Liver (tissue), 9 donors: ENCODE data around the gene ST3GAL4. TPM values are rescaled to one million over a fixed set of nuclear protein-coding genes. Genes with fewer than 3 reads are reported as not detected.

Experiments
- DNase-seq: peaks from one replicate; pipeline ENCODE4 v3.0.0-alpha.2; 2017; ENCODE audit warnings: low spot score
- H3K27ac ChIP-seq, 2 donors: one replicate each; pipeline ENCODE4 v1.7.0; 2013; ENCODE audit warnings: inconsistent platforms in 2 of 2, low read length in 2 of 2, control low read depth in 1 of 2, low read depth in 1 of 2, mild to moderate bottlenecking in 1 of 2
- H3K27me3 ChIP-seq, 4 donors: one replicate each; pipeline versions ENCODE4 v1.6.1 to v1.7.0; 2013; ENCODE audit warnings: low read length in 3 of 4, inconsistent platforms in 1 of 4, mild to moderate bottlenecking in 1 of 4, moderate library complexity in 1 of 4; ENCODE audit not compliant: control insufficient read depth in 4 of 4, insufficient read depth in 4 of 4
- H3K36me3 ChIP-seq, 4 donors: one replicate each; pipeline versions ENCODE4 v1.6.1 to v1.7.0; 2013; ENCODE audit warnings: low read length in 3 of 4, mild to moderate bottlenecking in 3 of 4, low read depth in 1 of 4, moderate library complexity in 1 of 4; ENCODE audit not compliant: control insufficient read depth in 4 of 4, insufficient read depth in 3 of 4
- H3K4me1 ChIP-seq, 4 donors: one replicate each; pipeline versions ENCODE4 v1.6.1 to v1.7.0; 2013; ENCODE audit warnings: low read length in 3 of 4, mild to moderate bottlenecking in 3 of 4, moderate library complexity in 1 of 4; ENCODE audit not compliant: control insufficient read depth in 4 of 4, insufficient read depth in 4 of 4
- H3K4me3 ChIP-seq, 3 donors: one replicate each; pipeline versions ENCODE4 v1.6.1 to v1.7.0; 2013; ENCODE audit warnings: low read length in 3 of 3, control low read depth in 1 of 3, low read depth in 1 of 3, mild to moderate bottlenecking in 1 of 3
- H3K9ac ChIP-seq, 2 donors: one replicate each; pipeline ENCODE4 v1.7.0; 2013; ENCODE audit warnings: low read length in 2 of 2, mild to moderate bottlenecking in 2 of 2, moderate library complexity in 2 of 2, control low read depth in 1 of 2, low read depth in 1 of 2
- H3K9me3 ChIP-seq, 4 donors: one replicate each; pipeline versions ENCODE4 v1.6.1 to v1.7.0; 2013; ENCODE audit warnings: low read length in 3 of 4; ENCODE audit not compliant: control insufficient read depth in 4 of 4
- ATF3 ChIP-seq: IDR thresholded peaks from 2 replicates; pipeline ENCODE4 v1.6.1; 2016; ENCODE audit warnings: antibody characterized with exemption
- CTCF ChIP-seq: fragments of 150-350 bp; IDR thresholded peaks from 2 replicates; pipeline ENCODE4 v1.5.1; 2017; ENCODE audit warnings: improper control_type of control experiment, low read depth, low read length; ENCODE audit not compliant: missing input control
- EGR1 ChIP-seq, 2 donors: IDR thresholded peaks; 2 replicates each; pipeline ENCODE4 v1.6.1; 2016 to 2018; ENCODE audit warnings: antibody characterized with exemption in 2 of 2, low read depth in 2 of 2
- FOXA1 ChIP-seq: IDR thresholded peaks from 2 replicates; pipeline ENCODE4 v1.6.1; 2016; ENCODE audit warnings: antibody characterized with exemption
- FOXA2 ChIP-seq: IDR thresholded peaks from 2 replicates; pipeline ENCODE4 v1.6.1; 2016; ENCODE audit warnings: antibody characterized with exemption
- GABPA ChIP-seq, 2 donors: IDR thresholded peaks in 1 of 2; conservative IDR thresholded peaks in 1 of 2; 2 replicates each; pipeline ENCODE4 v1.6.1; 2016; ENCODE audit warnings: antibody characterized with exemption in 2 of 2, mild to moderate bottlenecking in 1 of 2, moderate library complexity in 1 of 2
- HNF4A ChIP-seq, 2 donors: conservative IDR thresholded peaks; 2 replicates each; pipeline ENCODE4 v1.6.1; 2016; ENCODE audit warnings: antibody characterized with exemption in 2 of 2, mild to moderate bottlenecking in 2 of 2
- HNF4G ChIP-seq: IDR thresholded peaks from 2 replicates; pipeline ENCODE4 v1.6.1; 2016; ENCODE audit warnings: antibody characterized with exemption
- MAX ChIP-seq: IDR thresholded peaks from 2 replicates; pipeline ENCODE4 v1.6.1; 2016; ENCODE audit warnings: antibody characterized with exemption
- RAD21 ChIP-seq, 2 donors: IDR thresholded peaks; 2 replicates each; pipeline ENCODE4 v1.6.1; 2016; ENCODE audit warnings: antibody characterized with exemption in 2 of 2, mild to moderate bottlenecking in 2 of 2
- REST ChIP-seq: IDR thresholded peaks from 2 replicates; pipeline ENCODE4 v1.6.1; 2016; ENCODE audit warnings: antibody characterized with exemption, mild to moderate bottlenecking
- RXRA ChIP-seq, 2 donors: IDR thresholded peaks; 2 replicates each; pipeline ENCODE4 v1.6.1; 2017 to 2018; ENCODE audit warnings: antibody characterized with exemption in 2 of 2, mild to moderate bottlenecking in 1 of 2
- TAF1 ChIP-seq: conservative IDR thresholded peaks from 2 replicates; pipeline ENCODE4 v1.6.1; 2016; ENCODE audit warnings: antibody characterized with exemption, mild to moderate bottlenecking
- YY1 ChIP-seq: IDR thresholded peaks from 2 replicates; pipeline ENCODE4 v1.6.1; 2016; ENCODE audit warnings: antibody characterized with exemption, mild to moderate bottlenecking
- ZBTB33 ChIP-seq: IDR thresholded peaks from 2 replicates; pipeline ENCODE4 v1.6.1; 2016; ENCODE audit warnings: antibody characterized with exemption
- WGBS: extraction: QIAGEN DNeasy Blood & Tissue Kit; methylation state at CpG from one replicate; pipeline ENCODE4 v1.1.7; 2013; 5-methylcytosine and 5-hydroxymethylcytosine counted together
- polyA plus RNA-seq, 2 donors: library from polyadenylated mRNA; stranded (reverse) in 1 of 2; unstranded in 1 of 2; fragments of 200-250 nt in 1 of 2; fragments of >200 nt in 1 of 2; fragmentation: Nextera tagmentation in 1 of 2; extraction: Ambion mirVana in 1 of 2; gene quantifications; one replicate each; pipeline versions ENCODE4 v1.2.1 to v1.2.3, GENCODE V29; 2013 to 2015
- total RNA-seq, 2 donors: library from RNA; depleted of rRNA; stranded (reverse); fragments of >200 nt; gene quantifications; one replicate each; pipeline ENCODE4 v1.2.3, GENCODE V29; 2014
- donor health status: healthy.
- donor health status: healthy.
- donor health status: healthy.
- donor health status: healthy.
- donor health status: healthy.

ST3GAL4 gene
- total and polyA plus RNA-seq, 4 donors: 4.5 to 18.4 (median 10.6) TPM

GRCh38 chr11:126311401-126312291, 43.8 kb upstream of the ST3GAL4 start:
- 83% methylated on average over 14 of the region's 14 CpGs for WGBS
- Histone ChIP-seq H3K4me3 (no peak overlapping the region), H3K36me3 (peaks cover 0 to 3% (median under 1%) of the 10 kb centered on the region in 4 donors), H3K27ac (peak overlapping the region in 1 of 2 donors; percentile 10), H3K27me3 (no peaks in the 10 kb centered on the region), H3K9ac (no peak overlapping the region), H3K4me1 (peaks cover 0 to 6% (median 2%) of the 10 kb centered on the region in 4 donors), H3K9me3 (no peaks in the 10 kb centered on the region)
- no peak for TF ChIP-seq TAF1
- TF ChIP-seq YY1: no peak
- no peak for TF ChIP-seq GABPA (IDR thresholded peaks at IDR 0.05 in 1 of 2, conservative IDR thresholded peaks at IDR 0.05 in 1 of 2)
- no peak for TF ChIP-seq MAX
- TF ChIP-seq EGR1 (IDR thresholded peaks at IDR 0.05; ENCODE audit: low read depth in 2 of 2): no peak
- TF ChIP-seq ZBTB33: no peak
- no peak for TF ChIP-seq REST
- TF ChIP-seq FOXA1: no peak
- TF ChIP-seq ATF3: no peak
- TF ChIP-seq CTCF: no peak
- TF ChIP-seq RXRA (IDR thresholded peaks at IDR 0.05): no peak
- DNase-seq: no peak

GRCh38 chr11:126312961-126313360, 42.5 kb upstream of the ST3GAL4 start:
- Histone ChIP-seq H3K27ac (no peak overlapping the region), H3K36me3 (peaks cover 0 to 3% (median under 1%) of the 10 kb centered on the region in 4 donors), H3K4me1 (peaks cover 0 to 6% (median 2%) of the 10 kb centered on the region in 4 donors), H3K4me3 (no peak overlapping the region), H3K9ac (no peak overlapping the region), H3K9me3 (no peaks in the 10 kb centered on the region), H3K27me3 (no peaks in the 10 kb centered on the region)
- DNase-seq: no peak
- 88% methylated on average over 8 of the region's 8 CpGs for WGBS
- TF ChIP-seq GABPA (IDR thresholded peaks at IDR 0.05 in 1 of 2, conservative IDR thresholded peaks at IDR 0.05 in 1 of 2): no peak
- no peak for TF ChIP-seq HNF4G
- TF ChIP-seq CTCF: no peak
- TF ChIP-seq HNF4A (conservative IDR thresholded peaks at IDR 0.05): no peak
- TF ChIP-seq RAD21 (IDR thresholded peaks at IDR 0.05): no peak
- TF ChIP-seq ATF3: no peak
- no peak for TF ChIP-seq EGR1 (IDR thresholded peaks at IDR 0.05; ENCODE audit: low read depth in 2 of 2)
- no peak for TF ChIP-seq FOXA2
- TF ChIP-seq YY1: no peak
- TF ChIP-seq MAX: no peak
